Measurements from ENCODE around the gene LSM10.

LSM10 gene

GRCh38 chr1:36355811-36356210 is 41.9 kb downstream of the LSM10 start:
- no peak overlapping the region for H3K27ac ChIP-seq
- TF ChIP-seq, protein P1, sequence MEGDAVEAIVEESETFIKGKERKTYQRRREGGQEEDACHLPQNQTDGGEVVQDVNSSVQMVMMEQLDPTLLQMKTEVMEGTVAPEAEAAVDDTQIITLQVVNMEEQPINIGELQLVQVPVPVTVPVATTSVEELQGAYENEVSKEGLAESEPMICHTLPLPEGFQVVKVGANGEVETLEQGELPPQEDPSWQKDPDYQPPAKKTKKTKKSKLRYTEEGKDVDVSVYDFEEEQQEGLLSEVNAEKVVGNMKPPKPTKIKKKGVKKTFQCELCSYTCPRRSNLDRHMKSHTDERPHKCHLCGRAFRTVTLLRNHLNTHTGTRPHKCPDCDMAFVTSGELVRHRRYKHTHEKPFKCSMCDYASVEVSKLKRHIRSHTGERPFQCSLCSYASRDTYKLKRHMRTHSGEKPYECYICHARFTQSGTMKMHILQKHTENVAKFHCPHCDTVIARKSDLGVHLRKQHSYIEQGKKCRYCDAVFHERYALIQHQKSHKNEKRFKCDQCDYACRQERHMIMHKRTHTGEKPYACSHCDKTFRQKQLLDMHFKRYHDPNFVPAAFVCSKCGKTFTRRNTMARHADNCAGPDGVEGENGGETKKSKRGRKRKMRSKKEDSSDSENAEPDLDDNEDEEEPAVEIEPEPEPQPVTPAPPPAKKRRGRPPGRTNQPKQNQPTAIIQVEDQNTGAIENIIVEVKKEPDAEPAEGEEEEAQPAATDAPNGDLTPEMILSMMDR (IDR thresholded peaks at IDR 0.05): no peak
- intact Hi-C loops (cut with DNase I; ENCODE audit: low total_unique reads): no loop called here
- H3K4me1 ChIP-seq: peaks cover 10 to 45% (median 29%) of the 10 kb centered on the region in 4 donors
- H3K9me3 ChIP-seq: no peaks in the 10 kb centered on the region
- peaks cover 35 to 69% (median 66%) of the 10 kb centered on the region in 3 donors for H3K36me3 ChIP-seq
- no peaks in the 10 kb centered on the region for H3K27me3 ChIP-seq
- DNase-seq: no peak
- H3K4me3 ChIP-seq: no peak overlapping the region

DNA sequence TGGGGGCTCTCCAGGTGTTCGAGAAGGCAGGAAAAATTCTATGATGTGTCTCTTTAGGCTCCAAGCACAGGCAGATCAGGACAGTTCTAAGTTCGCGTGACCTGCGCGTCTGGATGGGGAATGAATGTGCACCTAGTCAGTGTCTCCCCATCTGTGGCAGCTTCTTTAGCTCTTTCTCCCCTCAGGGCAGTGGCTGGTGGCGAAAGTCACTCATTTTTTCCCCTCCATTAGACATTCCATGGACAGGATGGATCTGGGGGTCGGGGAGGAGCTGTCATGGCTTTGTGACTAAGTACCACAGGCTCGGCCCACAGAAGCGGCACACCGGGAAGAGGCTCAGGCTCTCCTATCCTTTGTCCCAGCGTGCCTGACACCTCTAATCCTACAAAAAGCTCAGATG is 43.2 kb downstream of the LSM10 start:
- DNase-seq: no peak
- H3K9me3 ChIP-seq: no peaks in the 10 kb centered on the region
- H3K27ac ChIP-seq: peak overlapping the region in 1 of 2 donors; percentile 86
- no peak overlapping the region for H3K4me3 ChIP-seq
- TF ChIP-seq, protein P1 (IDR thresholded peaks at IDR 0.05): no peak
- peaks cover 10 to 48% (median 40%) of the 10 kb centered on the region in 4 donors for H3K4me1 ChIP-seq
- no peaks in the 10 kb centered on the region for H3K27me3 ChIP-seq
- intact Hi-C loops (cut with DNase I; ENCODE audit: low total_unique reads): no loop called here
- peaks cover 35 to 67% (median 58%) of the 10 kb centered on the region in 3 donors for H3K36me3 ChIP-seq

GRCh38 chr1:36352910-36353878 is 44.5 kb downstream of the LSM10 start:
- no peaks in the 10 kb centered on the region for H3K9me3 ChIP-seq
- H3K27ac ChIP-seq: peak overlapping the region; percentile 65 to 86
- no peak overlapping the region for H3K4me3 ChIP-seq
- intact Hi-C loops (cut with DNase I; ENCODE audit: low total_unique reads): no loop called here
- DNase-seq: no peak
- H3K4me1 ChIP-seq: peaks cover 10 to 50% (median 43%) of the 10 kb centered on the region in 4 donors
- no peaks in the 10 kb centered on the region for H3K27me3 ChIP-seq
- TF ChIP-seq, protein P1 (IDR thresholded peaks at IDR 0.05): no peak
- peaks cover 35 to 59% (median 55%) of the 10 kb centered on the region in 3 donors for H3K36me3 ChIP-seq

DNA sequence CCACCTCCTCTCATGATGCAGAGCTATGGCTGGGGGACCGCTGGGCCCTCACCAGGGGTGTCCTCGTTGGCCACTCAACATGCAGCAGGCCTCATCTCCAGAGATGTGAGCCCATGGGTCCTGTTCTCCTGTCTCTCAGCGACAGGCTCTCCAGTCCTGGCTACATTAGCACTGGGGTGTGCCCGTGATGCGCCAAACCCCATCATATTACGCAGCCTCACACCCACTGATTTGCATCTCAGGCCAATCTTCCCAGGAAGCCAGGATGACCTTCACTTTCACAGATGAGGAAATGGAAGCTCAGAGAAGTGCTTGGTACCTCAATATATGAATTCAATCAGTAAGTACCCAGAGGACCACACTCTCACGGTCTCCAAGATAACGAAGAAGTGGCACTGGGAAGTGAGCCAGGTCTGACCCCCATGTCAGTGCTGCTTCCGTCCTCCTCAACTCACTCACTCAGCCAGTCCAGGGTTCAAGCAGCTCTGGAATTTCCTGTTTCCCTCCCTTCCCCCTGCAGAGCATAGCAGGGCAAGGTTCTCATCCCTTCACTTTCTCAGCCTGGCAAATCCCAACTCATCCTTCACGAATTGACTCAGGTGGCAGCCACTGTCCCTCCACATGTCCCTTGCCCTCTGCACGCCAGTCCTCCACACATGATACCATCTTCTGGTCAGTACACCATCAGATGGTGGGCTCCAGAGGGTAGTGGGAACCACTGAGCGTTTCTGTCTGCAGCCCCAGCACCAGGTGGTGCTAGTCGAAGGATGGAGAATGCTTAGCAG is 45.4 kb downstream of the LSM10 start:
- no peaks in the 10 kb centered on the region for H3K27me3 ChIP-seq
- H3K4me1 ChIP-seq: peaks cover 10 to 50% (median 43%) of the 10 kb centered on the region in 4 donors
- TF ChIP-seq, protein P1 (IDR thresholded peaks at IDR 0.05): no peak
- peaks cover 35 to 58% (median 55%) of the 10 kb centered on the region in 3 donors for H3K36me3 ChIP-seq
- H3K9me3 ChIP-seq: no peaks in the 10 kb centered on the region
- no peak for DNase-seq
- peak overlapping the region; percentile 65 to 86 for H3K27ac ChIP-seq
- intact Hi-C loops (cut with DNase I; ENCODE audit: low total_unique reads): no loop called here
- H3K4me3 ChIP-seq: no peak overlapping the region

- Histone ChIP-seq H3K4me1 (peaks cover 10 to 50% (median 43%) of the 10 kb centered on the region in 4 donors), H3K4me3 (peak overlapping the region; percentile 11 to 30), H3K9me3 (no peaks in the 10 kb centered on the region), H3K36me3 (peaks cover 43 to 58% (median 56%) of the 10 kb centered on the region in 3 donors), H3K27me3 (no peaks in the 10 kb centered on the region), H3K27ac (peak overlapping the region; percentile 65 to 86)
- TF ChIP-seq, protein P1 (IDR thresholded peaks at IDR 0.05): no peak
- DNase-seq: no peak
- intact Hi-C loops (cut with DNase I; ENCODE audit: low total_unique reads): no loop called here
These were observed 46.3 kb downstream of the LSM10 start for GRCh38 chr1:36351227-36351977.
